Endothelial cell of umbilical vein (primary cell): ENCODE measurements around the gene FLG. TPM values are rescaled to one million over a fixed set of nuclear protein-coding genes. Genes with fewer than 3 reads are reported as not detected.

ENCODE experiments used
- BruUV-seq: library from RNA; stranded (reverse); fragments of 400-500 nt; replicated peaks from 2 replicates; lab custom pipeline; 2021; lab: Mats Ljungman, UMichigan
- CTCF ChIA-PET: fragments of 300-600, 350-600 bp; sonication (Branson Sonifier 250); formaldehyde crosslinking; loops from one replicate; lab custom pipeline; 2021; ENCODE audit warnings: antibody characterized with exemption, inconsistent platforms; lab: Charles Lee
- POLR2A ChIA-PET: fragments of 300-600, 350-600 bp; sonication (Branson Sonifier 250); formaldehyde crosslinking; loops from one replicate; lab custom pipeline; 2021; ENCODE audit warnings: antibody characterized with exemption, inconsistent platforms; lab: Charles Lee
- DNase-seq: peaks from one replicate; pipeline ENCODE4 v3.0.0-alpha.2; 2011; ENCODE audit warnings: low read depth, low spot score
- FAIRE-seq: peaks from 2 replicates; lab custom pipeline; 2011; peaks lifted over from hg19 to GRCh38; lab: Jason Lieb, UNC
- H2AFZ ChIP-seq: 2 replicates; pipeline ENCODE4 v1.6.0; 2012; ENCODE audit warnings: low read depth, low read length, control low read depth, inconsistent platforms
- H3K27ac ChIP-seq: 2 replicates; pipeline ENCODE4 v1.5.1; 2011; ENCODE audit warnings: low read depth, mild to moderate bottlenecking, control low read depth, low read length, moderate library complexity; ENCODE audit not compliant: insufficient read depth
- H3K27me3 ChIP-seq, 2 experiments: 2 replicates each; pipeline versions ENCODE4 v1.6.0 to v1.6.1; 2011; ENCODE audit warnings: low read length in 2 of 2, mixed read lengths in 1 of 2; ENCODE audit not compliant: control insufficient read depth in 2 of 2, insufficient read depth in 2 of 2
- H3K36me3 ChIP-seq, 2 experiments: 2 replicates in 1 of 2; 3 replicates in 1 of 2; pipeline ENCODE4 v1.5.1; 2011; ENCODE audit warnings: low read length in 2 of 2, mild to moderate bottlenecking in 1 of 2, moderate library complexity in 1 of 2; ENCODE audit not compliant: control insufficient read depth in 2 of 2, insufficient read depth in 2 of 2; ENCODE audit errors: extremely low read depth in 1 of 2
- H3K4me1 ChIP-seq: 3 replicates; pipeline ENCODE4 v1.5.1; 2011; ENCODE audit warnings: mild to moderate bottlenecking, low read length; ENCODE audit not compliant: control insufficient read depth, insufficient read depth; ENCODE audit errors: extremely low read depth
- H3K4me2 ChIP-seq: 2 replicates; pipeline ENCODE4 v1.6.1; 2011; ENCODE audit warnings: low read length, control low read depth, mixed read lengths; ENCODE audit not compliant: insufficient read depth
- H3K4me3 ChIP-seq, 3 experiments: fragments of 200-600 bp in 1 of 3; sonication (generic), shearing (Covaris generic) in 1 of 3; replicated peaks in 1 of 3; 2 replicates each; pipeline ENCODE4 v1.5.1; 2011 to 2016; ENCODE audit warnings: control low read depth in 3 of 3, low read length in 3 of 3, mild to moderate bottlenecking in 2 of 3, inconsistent platforms in 1 of 3, low read depth in 1 of 3, moderate library complexity in 1 of 3; ENCODE audit not compliant: insufficient read depth in 1 of 3
- H3K79me2 ChIP-seq: 2 replicates; pipeline ENCODE4 v1.6.0; 2012; ENCODE audit warnings: low read length, inconsistent platforms; ENCODE audit not compliant: control insufficient read depth, insufficient read depth
- H3K9ac ChIP-seq: replicated peaks from 2 replicates; pipeline ENCODE3; 2011; ENCODE audit warnings: low read length, control low read depth; ENCODE audit not compliant: insufficient read depth; ENCODE audit errors: extremely low read depth
- H3K9me1 ChIP-seq: replicated peaks from 3 replicates; pipeline ENCODE4 v1.6.0; 2011; ENCODE audit warnings: mild to moderate bottlenecking, low read length; ENCODE audit not compliant: control insufficient read depth, insufficient read depth; ENCODE audit errors: extremely low read depth
- H3K9me3 ChIP-seq: replicated peaks from 2 replicates; pipeline ENCODE4 v1.5.1; 2012; ENCODE audit warnings: low read length, inconsistent platforms; ENCODE audit not compliant: control insufficient read depth, insufficient read depth
- H4K20me1 ChIP-seq: replicated peaks from 2 replicates; pipeline ENCODE3; 2011; ENCODE audit warnings: mild to moderate bottlenecking, low read length; ENCODE audit not compliant: control insufficient read depth, insufficient read depth; ENCODE audit errors: extremely low read depth
- CTCF ChIP-seq, 2 donors: IDR thresholded peaks; 1 replicate in 1 of 2; 2 replicates in 1 of 2; pipeline ENCODE4 v1.5.1; 2011; ENCODE audit warnings: low read length in 2 of 2, mild to moderate bottlenecking in 2 of 2, moderate library complexity in 2 of 2, control low read depth in 1 of 2, inconsistent platforms in 1 of 2, low read depth in 1 of 2; ENCODE audit not compliant: insufficient read depth in 1 of 2; ENCODE audit errors: extremely low read depth in 1 of 2
- EZH2 ChIP-seq: IDR thresholded peaks from 2 replicates; pipeline ENCODE4 v1.6.1; 2012; ENCODE audit warnings: borderline replicate concordance, low read depth, mild to moderate bottlenecking, moderate library complexity, low read length, inconsistent platforms; ENCODE audit not compliant: severe bottlenecking
- FOS ChIP-seq: IDR thresholded peaks from 2 replicates; pipeline ENCODE4 v1.6.1; 2011; ENCODE audit warnings: mild to moderate bottlenecking, low read length, moderate library complexity, borderline replicate concordance; ENCODE audit not compliant: insufficient read depth
- GATA2 ChIP-seq: IDR thresholded peaks from 2 replicates; pipeline ENCODE4 v1.7.0; 2011; ENCODE audit warnings: low read depth, mild to moderate bottlenecking, moderate library complexity, mixed read lengths, low read length; ENCODE audit not compliant: insufficient read length, insufficient read depth
- JUN ChIP-seq: IDR thresholded peaks from 2 replicates; pipeline ENCODE4 v1.6.1; 2011; ENCODE audit warnings: borderline replicate concordance, low read depth; ENCODE audit not compliant: insufficient read length, insufficient read depth
- MAX ChIP-seq: IDR thresholded peaks from 2 replicates; pipeline ENCODE4 v1.6.1; 2011; ENCODE audit not compliant: insufficient read depth, insufficient read length
- MYC ChIP-seq: IDR thresholded peaks from one replicate; pipeline ENCODE4 v1.6.1; 2011; ENCODE audit warnings: mild to moderate bottlenecking, low read depth, low read length
- POLR2A ChIP-seq: IDR thresholded peaks from 2 replicates; pipeline ENCODE4 v1.6.1; 2012; ENCODE audit warnings: low read depth, mild to moderate bottlenecking, control low read depth, low read length
- POLR2AphosphoS5 ChIP-seq: IDR thresholded peaks from 2 replicates; pipeline ENCODE4 v1.6.1; 2012; ENCODE audit warnings: low read depth, mild to moderate bottlenecking, control low read depth, low read length, moderate library complexity; ENCODE audit not compliant: insufficient read depth
- dilution Hi-C: fragments of 300-500 bp; cut with MboI; formaldehyde crosslinking; loops from one replicate; pipeline ENCODE4 v1.15.0; 2019; ENCODE audit warnings: low sequenced_read_pairs; ENCODE audit not compliant: extremely low pct_ligation_motif_present
- intact Hi-C: fragments of 100-400 bp; cut with micrococcal nuclease; formaldehyde crosslinking; loops from one replicate; pipeline ENCODE4 v1.10.0; 2022
- polyA plus RNA-seq, 4 experiments: library from polyadenylated mRNA; depleted of rRNA in 3 of 4; stranded (reverse) in 3 of 4; unstranded in 1 of 4; fragments of >200 nt; gene quantifications; 2 replicates each; pipeline versions ENCODE4 v1.2.1 to v1.2.3, GENCODE V29; 2011 to 2012; ENCODE audit warnings: missing spikeins in 1 of 4
- total RNA-seq: library from RNA; stranded (reverse); gene quantifications from 2 replicates; pipeline ENCODE4 v1.2.3, GENCODE V29; 2021

Gene FLG
- total and polyA plus RNA-seq, 2 donors (not counting 3 experiments of a cell fraction or from before 2014, with no cell fraction given), result not detected

GRCh38 chr1:152313970-152314369 lies 11.1 kb downstream of the FLG start:
- Histone ChIP-seq H3K9me3 (no peaks in the 10 kb centered on the region), H3K79me2 (no peaks in the 10 kb centered on the region), H3K4me1 (no peaks in the 10 kb centered on the region), H3K4me3 (no peak overlapping the region), H4K20me1 (no peaks in the 10 kb centered on the region), H3K9me1 (no peaks in the 10 kb centered on the region), H3K27me3 (no peaks in the 10 kb centered on the region), H3K4me2 (no peak overlapping the region), H3K36me3 (no peaks in the 10 kb centered on the region), H3K9ac (no peak overlapping the region), H3K27ac (no peak overlapping the region), H2AFZ (no peak overlapping the region)
- TF ChIP-seq GATA2 (no peak), EZH2 (no peak), POLR2A (no peak), FOS (no peak), POLR2AphosphoS5 (no peak)
- no peak for DNase-seq
- ChIA-PET CTCF (no interaction called here), POLR2A (no interaction called here)
- dilution Hi-C loops, result no loop called here
- intact Hi-C loops, result no loop called here
- BruUV-seq, result no TSS peak
- FAIRE-seq, result no peak

- Histone ChIP-seq H3K9me1 (no peaks in the 10 kb centered on the region), H3K27me3 (no peaks in the 10 kb centered on the region), H3K4me2 (no peak overlapping the region), H3K4me1 (no peaks in the 10 kb centered on the region), H4K20me1 (no peaks in the 10 kb centered on the region), H3K9ac (no peak overlapping the region), H3K36me3 (no peaks in the 10 kb centered on the region), H3K4me3 (no peak overlapping the region), H3K79me2 (no peaks in the 10 kb centered on the region), H3K9me3 (no peaks in the 10 kb centered on the region), H2AFZ (no peak overlapping the region), H3K27ac (no peak overlapping the region)
- FAIRE-seq, result no peak
- no peak for TF ChIP-seq POLR2AphosphoS5
- TF ChIP-seq EZH2, result no peak
- no peak for TF ChIP-seq CTCF (IDR thresholded peaks at IDR 0.05; ENCODE audit: extremely low read depth in 1 of 2, insufficient read depth in 1 of 2, low read depth in 1 of 2, low read length in 2 of 2)
- no peak for TF ChIP-seq POLR2A
- no peak for TF ChIP-seq MYC
- TF ChIP-seq FOS, result no peak
- no peak for TF ChIP-seq GATA2
- TF ChIP-seq MAX, result no peak
- no peak for TF ChIP-seq JUN
- DNase-seq, result no peak
- POLR2A ChIA-PET, result no interaction called here
- CTCF ChIA-PET, result no interaction called here
- dilution Hi-C loops (no loop called here), intact Hi-C loops (no loop called here)
- BruUV-seq, result no TSS peak
Observed at GRCh38 chr1:152313319-152313801, 11.7 kb downstream of the FLG start.
